NCI-H1694 treated with DMSO at 0.1 percent for 48 hours (cell line): ENCODE measurements around the gene SUPT6H.

ENCODE experiments used
- DNase-seq: peaks from one replicate; lab custom pipeline; 2025; lab: John Stamatoyannopoulos, UW

Gene SUPT6H

DNA sequence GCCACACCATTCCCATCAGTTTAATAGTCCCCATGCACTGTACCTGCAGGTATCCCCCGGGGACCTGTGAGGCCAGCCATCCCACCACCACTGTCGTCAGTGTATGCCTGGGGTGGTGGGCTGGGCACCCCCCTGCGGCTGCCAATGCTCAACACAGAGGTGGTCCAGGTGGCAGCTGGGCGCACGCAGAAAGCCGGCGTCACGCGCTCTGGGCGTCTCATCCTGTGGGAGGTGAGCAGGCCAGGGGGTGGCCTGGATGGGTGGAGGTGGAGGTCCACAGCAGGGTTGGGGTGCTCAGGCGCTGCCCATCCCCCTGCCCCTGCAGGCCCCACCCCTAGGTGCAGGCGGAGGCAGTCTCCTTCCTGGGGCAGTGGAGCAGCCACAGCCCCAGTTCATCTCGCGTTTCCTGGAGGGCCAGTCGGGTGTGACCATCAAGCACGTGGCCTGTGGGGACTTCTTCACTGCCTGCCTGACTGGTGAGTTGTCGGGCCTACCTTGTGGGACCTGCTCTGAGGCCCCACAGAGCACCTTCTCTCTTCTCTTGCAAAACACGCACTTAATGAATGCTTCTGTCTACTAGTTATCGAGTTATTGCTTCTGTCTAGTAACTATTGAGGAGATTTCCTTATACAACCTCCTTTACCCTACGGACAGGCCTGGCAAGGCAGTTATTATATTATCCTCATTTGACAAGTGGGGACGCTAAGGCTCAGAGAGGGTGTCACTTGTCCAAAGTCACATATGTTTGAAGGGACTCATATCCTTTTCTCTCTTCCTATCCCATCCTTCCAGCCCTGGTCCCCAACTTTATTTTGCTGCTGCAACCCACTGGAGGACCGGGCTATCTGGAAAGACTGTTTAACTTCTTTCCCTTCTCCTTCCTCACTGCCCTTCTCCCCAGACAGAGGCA lies 76.0 kb downstream of the SUPT6H start:
- DNase-seq: no peak

DNA sequence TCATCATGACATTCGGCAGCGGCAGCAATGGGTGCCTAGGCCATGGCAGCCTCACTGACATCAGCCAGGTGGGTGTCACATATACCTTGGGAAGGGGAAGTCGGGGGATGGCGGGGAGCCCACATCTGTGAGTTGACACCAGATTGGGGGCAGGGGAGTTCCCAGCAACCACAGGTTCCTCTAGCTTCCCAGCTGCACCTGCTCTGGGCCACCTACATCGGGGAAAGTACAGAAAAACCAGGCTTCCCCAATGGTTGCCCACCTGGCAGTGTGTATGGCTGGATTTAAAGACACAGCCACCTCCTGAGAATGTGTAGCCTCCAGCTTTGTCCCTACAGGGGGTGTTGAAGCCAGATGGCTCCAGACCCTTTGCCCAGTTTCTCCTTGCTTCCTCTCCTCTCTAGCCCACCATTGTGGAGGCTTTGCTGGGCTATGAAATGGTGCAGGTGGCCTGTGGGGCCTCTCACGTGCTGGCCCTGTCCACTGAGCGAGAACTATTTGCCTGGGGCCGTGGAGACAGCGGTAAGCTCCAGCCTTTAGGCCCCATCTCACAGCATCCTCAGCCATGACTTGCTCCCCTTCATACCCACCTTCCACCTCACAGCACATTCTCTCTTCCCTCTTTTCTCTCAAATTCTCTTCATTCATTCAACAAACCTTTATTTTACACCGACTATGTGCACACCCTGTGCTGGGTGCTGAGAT lies 76.8 kb downstream of the SUPT6H start:
- no peak for DNase-seq

DNA sequence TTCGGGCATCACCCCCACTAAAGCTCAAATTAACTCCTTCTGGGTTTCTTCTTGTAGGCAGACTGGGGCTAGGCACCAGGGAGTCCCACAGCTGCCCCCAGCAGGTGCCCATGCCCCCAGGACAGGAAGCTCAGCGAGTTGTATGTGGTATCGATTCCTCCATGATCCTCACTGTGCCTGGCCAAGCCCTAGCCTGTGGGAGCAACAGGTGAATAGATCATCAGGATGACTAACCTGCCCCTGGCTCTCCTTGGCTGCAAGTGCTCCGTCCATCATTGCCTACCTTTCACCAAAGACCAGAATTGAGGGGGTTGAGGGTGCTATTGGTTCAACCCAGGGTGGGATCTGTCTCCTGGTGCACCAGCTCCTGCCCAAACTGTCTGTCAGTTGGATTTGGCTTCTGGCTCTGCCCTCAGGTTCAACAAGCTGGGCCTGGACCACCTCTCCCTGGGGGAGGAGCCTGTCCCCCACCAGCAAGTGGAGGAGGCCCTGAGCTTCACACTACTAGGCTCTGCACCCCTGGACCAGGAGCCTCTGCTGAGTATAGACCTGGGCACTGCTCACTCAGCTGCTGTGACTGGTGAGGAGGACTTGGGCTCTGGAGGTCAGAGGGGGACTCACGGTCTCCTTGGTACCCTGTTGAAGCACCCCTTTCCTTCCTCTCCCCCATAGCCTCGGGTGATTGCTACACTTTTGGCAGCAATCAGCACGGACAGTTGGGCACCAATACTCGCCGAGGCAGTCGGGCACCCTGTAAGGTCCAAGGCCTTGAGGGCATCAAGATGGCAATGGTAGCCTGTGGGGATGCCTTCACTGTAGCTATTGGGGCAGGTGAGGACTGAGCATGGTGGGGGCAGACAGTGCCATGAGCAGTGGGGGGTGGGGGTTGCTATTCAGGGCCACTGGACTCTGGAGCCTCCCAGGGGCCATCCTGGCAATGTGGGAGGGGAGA lies 78.7 kb downstream of the SUPT6H start:
- DNase-seq: no peak

DNA sequence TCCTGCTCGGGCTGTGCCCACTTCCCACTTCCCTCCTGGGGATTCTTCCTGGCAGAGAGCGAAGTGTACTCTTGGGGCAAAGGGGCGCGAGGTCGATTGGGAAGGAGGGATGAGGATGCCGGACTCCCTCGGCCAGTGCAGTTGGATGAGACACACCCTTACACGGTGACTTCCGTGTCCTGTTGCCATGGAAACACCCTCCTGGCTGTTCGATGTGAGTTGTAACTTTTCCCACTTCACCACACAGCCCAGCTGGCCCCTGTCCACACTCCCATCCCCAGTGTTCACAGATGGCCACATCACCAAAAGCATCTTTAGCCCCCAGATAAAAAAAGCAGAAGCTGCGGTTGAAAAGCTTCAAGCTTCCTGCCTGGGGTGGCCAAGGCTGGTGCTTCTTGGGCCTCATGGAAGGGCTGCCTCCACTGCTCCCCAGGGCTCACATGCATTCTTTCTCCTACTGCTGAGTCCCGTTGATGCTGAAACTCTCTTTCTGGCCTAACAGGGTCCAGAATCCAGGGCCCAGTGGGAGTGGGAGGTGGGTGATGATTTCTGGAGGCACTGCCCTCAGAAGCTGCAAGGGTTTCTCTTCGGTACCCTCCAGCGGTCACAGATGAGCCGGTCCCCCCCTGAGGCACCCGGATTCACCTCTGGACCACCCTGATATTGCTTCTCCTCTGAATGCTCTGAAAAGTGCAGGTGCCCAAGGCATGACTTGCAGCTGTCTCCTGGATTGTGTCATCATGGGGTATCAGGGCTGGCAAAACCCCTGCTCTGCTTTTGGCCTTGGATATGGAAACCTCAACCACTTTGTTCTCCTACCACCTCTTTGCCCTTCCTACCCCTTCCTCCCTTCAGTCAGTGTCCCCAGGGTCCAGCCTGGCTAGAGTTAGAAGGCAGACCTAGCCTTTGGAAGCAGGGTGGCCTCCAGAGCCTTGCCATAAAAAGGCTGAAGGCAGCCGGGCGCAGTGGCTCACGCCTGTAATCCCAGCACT lies 79.6 kb downstream of the SUPT6H start:
- DNase-seq: no peak

DNA sequence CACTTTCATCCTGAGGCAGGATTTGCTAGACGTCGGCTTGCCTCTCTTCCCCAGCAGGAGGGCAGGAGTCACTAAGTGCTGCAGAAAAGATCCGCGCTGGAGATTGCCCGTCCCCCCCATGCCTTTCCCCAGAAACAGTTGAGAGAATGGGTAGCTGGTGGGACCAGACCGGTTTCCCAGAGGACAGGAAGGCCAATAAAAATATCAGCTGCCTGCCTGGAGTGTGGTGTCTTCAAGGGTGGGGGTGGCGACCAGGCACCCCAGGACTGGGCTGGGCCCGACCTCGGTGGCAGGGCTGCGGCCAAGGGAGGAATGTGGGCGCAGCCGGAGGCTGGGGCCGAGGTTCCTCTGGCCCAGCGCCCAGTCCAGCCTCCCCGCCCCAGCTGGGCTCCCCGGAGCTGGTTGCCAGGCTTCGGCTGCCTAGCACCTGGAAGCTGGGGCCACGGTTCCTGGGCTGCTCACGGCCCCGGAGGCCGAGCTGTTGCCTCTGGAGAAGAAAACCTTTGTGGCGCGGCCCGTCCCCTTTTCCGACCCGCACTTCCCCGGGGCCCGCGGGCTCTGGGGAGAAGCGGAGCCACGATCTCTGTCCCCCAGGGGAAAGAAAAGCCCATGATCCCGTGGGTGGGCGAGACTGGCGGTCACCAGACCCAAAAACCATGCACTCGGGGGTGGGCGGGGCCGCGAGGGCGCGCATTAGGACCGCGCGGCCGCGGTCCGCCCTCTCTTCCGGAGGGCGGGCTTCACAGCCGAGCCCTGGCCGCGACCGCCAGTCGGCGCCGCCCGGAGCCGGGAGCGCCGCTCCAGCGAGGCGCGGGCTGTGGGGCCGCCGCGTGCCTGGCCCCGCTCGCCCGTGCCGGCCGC lies 81.5 kb downstream of the SUPT6H start, which contains the start of gene TRAF4:
TRAF4 (plus strand) TSS at position 769 of the 861 bp plus-strand sequence. CDS start 102 bp downstream, outside the sequence.
- peak; percentile 61 for DNase-seq

DNA sequence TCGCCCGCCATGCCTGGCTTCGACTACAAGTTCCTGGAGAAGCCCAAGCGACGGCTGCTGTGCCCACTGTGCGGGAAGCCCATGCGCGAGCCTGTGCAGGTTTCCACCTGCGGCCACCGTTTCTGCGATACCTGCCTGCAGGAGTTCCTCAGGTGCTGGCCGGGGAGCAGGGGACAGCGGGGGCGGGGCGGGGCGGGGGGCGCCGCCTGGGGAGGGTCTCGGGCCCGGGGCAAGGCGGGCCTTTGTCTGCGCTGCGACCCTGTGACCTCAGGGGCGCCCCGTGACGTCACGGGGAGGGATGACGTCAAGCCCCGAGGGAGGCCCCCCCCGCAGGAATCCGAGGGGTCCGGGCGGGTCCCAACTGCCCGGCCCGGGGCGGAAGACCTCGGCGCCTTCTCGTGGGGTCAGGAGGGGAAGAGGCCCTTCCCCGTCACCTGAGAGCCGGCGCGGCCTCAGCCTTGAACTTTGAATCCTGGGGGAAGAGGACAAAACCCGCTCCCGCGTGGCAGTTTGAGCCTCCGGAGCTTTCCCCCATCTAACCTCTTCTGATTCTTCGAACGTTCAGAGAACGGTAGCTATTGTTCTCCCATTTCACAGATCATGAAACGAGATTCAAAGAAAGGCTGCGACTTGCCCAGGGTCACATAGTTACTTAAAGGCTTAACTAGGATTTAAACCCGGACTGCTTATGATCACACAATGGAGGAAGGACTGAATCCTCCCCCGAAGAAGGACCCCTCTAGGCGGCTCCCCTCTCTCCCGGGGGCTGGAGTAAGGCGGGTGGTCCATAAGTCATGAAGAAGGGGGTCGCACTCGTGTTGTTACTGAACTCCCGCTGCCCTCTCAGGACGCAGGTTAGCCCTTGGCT lies 82.3 kb downstream of the SUPT6H start:
- no peak for DNase-seq

DNA sequence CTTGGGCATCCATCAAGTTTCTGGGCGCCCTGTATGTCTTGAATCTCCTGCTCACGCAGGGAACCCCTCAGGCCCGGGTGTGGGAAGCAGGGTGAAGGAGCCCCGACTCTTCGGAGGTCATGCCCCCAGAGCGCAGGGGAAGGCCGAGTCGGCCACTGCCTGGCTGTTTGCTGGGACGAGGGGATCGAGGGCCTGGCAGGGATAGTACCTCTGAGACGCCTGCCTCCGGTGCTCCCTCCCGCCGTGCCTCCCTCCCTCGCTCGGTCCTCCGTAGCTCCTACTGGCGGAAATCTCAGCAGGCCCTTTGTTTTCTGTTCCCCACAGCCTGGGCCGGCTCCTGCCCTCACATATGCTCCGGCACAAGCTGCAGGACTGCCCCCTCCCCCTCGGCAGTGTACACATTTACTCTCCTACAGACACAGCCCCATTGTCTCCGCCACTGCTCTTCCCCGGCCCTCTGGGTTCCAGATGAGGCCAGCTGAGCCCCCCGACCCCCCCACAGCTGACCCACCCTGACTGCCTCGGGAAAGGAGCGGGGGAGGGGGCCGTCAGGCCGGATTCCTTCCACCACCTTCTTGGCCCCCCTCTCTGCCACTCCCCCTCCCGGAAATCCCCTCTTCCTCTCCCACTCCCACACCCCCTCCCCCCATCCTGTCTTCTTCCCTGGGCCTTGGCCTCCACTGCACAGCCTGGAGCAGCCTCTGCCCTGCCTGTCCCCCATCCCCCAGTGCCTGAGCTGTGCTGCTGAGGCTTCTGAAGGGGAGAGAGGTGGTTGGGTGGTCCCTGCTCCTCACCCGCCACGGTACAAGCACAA lies 83.2 kb downstream of the SUPT6H start:
- DNase-seq: no peak

DNA sequence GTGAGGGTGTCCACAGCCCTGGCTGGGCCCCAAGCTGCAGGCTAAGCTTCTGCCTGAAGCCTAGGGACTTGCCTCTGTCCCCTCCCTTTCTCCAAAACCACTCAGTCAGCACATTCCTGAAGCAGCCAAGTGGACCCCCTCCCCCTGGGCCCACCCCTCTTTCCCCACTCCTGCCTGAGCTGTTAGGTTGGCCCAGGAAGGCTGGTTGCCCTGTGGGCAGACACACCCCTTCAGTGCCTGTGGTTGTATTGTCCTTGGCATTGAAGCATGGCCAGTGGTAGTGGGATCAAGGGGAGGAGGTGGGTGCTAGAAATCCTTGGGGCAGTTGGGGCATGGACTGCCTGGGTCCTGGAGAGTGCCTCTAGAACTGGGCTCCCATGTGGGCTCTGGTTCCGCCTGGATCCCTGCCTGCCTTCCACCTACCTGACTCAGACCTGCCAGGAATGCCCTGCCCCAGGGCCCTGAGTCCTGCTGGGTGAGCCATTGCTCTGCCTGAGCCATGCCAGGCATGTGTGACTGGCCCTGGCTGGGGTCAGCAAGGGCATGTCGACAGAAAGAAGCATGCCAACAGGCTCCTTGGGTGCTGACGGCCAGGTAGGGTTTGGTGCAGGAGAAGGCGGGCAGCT lies 83.9 kb downstream of the SUPT6H start:
- DNase-seq: no peak

DNA sequence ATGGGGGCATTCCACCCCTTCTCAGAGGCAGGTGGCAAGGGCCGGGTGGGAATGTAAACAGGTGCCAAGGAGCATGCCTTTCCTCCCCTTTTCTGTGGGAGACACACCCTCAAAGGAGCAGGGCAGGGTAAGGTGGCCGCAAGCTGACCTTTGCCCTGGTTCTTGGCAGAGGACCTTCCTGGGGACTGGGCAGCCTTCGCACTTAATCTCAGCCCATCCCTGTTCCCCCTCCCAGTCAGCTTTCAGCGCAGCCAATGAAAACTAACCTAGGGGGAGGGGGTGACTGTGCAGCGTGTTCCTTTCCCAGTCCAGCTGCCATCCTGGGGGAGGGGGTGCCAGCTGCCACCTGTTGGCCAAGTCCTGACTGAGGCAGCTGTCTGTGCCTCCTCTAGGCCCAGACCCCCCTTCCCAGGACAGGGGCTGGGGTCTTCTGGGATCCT lies 84.6 kb downstream of the SUPT6H start:
- peak; percentile 80 for DNase-seq

DNA sequence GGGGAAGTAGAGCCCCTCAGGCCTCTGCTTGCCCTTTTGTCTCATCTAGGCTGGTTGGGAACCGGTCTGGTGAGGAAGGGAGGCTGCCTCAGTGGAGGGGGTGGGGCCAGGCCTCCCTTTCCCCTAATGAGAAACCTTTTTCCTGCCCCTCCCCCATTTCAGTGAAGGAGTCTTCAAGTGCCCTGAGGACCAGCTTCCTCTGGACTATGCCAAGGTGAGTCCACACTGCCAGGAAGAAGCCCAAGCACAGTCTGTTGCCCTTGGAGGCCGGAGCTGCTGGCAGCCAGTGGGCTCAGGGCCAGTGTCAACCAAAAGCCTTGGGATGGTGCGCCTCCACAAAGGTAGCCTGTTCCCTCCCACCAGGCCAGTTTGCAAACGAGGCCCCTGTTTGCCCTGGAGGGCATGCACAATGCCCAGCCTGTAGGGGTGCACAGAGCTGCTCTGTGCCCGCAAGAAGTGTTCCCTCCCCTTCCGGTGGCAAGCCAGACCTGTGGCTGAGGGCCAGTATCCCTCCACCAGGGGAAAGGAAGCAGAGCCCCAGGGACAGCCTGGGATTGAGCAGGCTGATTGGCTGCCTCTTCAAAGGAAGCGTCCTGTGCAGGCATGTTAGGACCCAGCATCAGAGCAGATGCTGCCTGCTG lies 85.2 kb downstream of the SUPT6H start:
- DNase-seq: peak; percentile 58

DNA sequence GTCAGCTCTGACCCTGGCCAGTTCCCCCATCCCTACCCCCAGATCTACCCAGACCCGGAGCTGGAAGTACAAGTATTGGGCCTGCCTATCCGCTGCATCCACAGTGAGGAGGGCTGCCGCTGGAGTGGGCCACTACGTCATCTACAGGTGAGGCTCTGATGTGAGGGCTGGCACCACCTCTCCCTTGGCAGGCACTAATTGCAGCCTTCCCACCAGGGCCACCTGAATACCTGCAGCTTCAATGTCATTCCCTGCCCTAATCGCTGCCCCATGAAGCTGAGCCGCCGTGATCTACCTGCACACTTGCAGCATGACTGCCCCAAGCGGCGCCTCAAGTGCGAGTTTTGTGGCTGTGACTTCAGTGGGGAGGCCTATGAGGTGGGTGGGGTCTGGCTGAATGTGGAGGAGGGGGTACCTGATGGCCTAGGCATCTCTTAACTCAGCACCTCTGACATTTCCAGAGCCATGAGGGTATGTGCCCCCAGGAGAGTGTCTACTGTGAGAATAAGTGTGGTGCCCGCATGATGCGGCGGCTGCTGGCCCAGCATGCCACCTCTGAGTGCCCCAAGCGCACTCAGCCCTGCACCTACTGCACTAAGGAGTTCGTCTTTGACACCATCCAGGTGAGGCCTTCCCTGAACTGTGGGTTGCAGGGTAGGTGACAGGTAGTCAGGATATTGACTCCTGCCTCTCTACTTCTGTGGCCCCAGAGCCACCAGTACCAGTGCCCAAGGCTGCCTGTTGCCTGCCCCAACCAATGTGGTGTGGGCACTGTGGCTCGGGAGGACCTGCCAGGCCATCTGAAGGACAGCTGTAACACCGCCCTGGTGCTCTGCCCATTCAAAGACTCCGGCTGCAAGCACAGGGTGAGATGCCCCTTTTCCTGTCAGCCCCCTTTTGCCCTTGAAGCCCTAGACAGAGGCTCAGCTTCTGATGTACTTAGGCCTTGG lies 86.1 kb downstream of the SUPT6H start:
- no peak for DNase-seq

DNA sequence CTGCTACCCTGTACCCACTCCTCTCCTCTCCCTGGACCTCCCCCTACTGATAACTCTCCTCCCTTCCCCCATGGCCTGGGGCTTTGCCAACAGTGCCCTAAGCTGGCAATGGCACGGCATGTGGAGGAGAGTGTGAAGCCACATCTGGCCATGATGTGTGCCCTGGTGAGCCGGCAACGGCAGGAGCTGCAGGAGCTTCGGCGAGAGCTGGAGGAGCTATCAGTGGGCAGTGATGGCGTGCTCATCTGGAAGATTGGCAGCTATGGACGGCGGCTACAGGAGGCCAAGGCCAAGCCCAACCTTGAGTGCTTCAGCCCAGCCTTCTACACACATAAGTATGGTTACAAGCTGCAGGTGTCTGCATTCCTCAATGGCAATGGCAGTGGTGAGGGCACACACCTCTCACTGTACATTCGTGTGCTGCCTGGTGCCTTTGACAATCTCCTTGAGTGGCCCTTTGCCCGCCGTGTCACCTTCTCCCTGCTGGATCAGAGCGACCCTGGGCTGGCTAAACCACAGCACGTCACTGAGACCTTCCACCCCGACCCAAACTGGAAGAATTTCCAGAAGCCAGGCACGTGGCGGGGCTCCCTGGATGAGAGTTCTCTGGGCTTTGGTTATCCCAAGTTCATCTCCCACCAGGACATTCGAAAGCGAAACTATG lies 87.0 kb downstream of the SUPT6H start:
- no peak for DNase-seq

DNA sequence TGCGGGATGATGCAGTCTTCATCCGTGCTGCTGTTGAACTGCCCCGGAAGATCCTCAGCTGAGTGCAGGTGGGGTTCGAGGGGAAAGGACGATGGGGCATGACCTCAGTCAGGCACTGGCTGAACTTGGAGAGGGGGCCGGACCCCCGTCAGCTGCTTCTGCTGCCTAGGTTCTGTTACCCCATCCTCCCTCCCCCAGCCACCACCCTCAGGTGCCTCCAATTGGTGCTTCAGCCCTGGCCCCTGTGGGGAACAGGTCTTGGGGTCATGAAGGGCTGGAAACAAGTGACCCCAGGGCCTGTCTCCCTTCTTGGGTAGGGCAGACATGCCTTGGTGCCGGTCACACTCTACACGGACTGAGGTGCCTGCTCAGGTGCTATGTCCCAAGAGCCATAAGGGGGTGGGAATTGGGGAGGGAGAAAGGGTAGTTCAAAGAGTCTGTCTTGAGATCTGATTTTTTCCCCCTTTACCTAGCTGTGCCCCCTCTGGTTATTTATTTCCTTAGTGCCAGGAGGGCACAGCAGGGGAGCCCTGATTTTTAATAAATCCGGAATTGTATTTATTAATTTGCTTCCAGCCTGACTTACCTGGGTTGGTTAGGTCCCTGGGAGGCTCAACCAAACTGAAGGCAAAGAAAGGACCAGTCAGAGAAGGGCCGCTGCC lies 87.6 kb downstream of the SUPT6H start:
- no peak for DNase-seq

DNA sequence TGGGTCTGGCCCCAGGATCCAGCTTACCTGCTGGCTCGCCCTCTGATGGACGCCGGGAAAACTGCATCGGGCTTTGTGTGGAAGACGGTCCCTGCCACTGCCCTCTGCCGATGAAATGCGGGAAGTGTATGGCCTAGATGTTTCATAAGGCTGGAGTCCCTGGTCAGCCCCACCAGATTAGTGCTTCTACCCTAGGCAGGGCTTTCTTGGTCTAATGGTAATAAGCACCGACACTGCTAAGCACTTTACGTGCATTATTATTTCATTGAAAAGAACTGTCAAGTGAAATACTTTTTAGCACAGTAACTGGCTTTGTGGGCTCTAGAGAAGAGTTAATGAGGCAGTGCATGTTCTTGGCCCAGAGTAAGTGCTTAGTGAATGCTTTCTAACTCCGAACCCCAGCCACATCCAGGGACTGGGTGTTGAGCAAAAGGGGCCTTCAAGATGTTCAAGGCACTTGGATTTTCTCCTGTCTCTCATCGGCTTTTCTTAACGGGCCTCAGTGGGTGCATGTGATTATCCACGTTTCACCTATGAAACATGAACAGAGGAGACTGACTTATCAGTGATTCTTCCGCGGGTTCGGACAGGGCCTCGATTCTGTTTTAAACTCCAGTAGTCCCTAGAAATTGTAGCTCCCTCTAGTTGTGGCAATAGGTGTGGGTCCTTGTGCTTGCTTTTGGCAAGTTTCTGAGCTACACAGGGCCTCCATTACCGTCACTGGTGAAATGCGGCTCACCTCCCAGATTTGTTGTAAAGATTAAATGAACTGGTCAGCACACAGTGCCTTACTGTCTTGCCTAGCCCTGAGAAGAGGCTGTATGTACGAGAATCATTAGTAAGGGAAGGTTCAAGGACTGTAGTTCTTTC lies 88.4 kb downstream of the SUPT6H start:
- peak; percentile 93 for DNase-seq
